ENCODE measurements around the gene OGFOD2.

DNA sequence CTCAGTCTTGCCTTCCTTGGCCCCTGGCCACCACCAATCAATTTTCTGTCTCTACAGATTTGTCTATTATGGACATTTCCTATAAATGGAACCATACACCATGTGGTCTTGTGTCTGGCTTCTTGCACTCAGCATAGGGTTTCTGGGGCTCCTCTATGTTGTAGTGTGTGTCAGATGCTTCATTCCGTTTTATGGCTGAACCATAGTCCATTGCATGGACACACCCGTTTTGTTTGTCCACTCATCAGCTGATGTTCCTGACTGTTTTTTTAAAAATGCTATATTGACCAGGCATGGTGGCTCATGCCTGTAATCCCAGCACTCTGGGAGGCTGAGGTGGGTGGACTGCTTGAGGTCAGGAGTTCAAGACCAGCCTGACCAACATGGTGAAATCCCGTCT lies 26.4 kb downstream of the OGFOD2 start:
- no peak for TF ChIP-seq POLR2A (IDR thresholded peaks at IDR 0.05)
- TF ChIP-seq CTCF (IDR thresholded peaks at IDR 0.05): no peak
